SK-N-SH (cell line): ENCODE results near the gene ACTN2. TPM values are rescaled to one million over a fixed set of nuclear protein-coding genes. Genes with fewer than 3 reads are reported as not detected.

Source experiments
- CTCF ChIA-PET: fragments of 300-600, 350-600 bp; formaldehyde crosslinking; extraction: SDS; loops from one replicate; lab custom pipeline; 2021; lab: Yijun Ruan, JAX
- POLR2A ChIA-PET: fragments of 350-600 bp; sonication (Branson Sonifier 250); formaldehyde crosslinking; extraction: SDS; loops from one replicate; lab custom pipeline; 2020; ENCODE audit warnings: antibody characterized with exemption, inconsistent platforms; lab: Yijun Ruan, JAX
- DNase-seq: peaks from one replicate; pipeline ENCODE4 v3.0.0; 2012
- H2AFZ ChIP-seq: fragments of 200-600 bp; sonication (generic); 2 replicates; pipeline ENCODE4 v1.8.1; 2016; ENCODE audit warnings: antibody characterized with exemption, mild to moderate bottlenecking, low read depth
- H3F3A ChIP-seq: fragments of 200-600 bp; sonication (generic); replicated peaks from 2 replicates; pipeline ENCODE3; 2016; ENCODE audit warnings: antibody characterized with exemption, mild to moderate bottlenecking; ENCODE audit not compliant: insufficient read depth
- H3K27ac ChIP-seq, 2 experiments: fragments of 200-500 bp in 1 of 2; fragments of 200-600 bp in 1 of 2; sonication (Bioruptor generic) in 1 of 2; sonication (generic), shearing (Covaris generic) in 1 of 2; 2 replicates each; pipeline versions ENCODE4 v1.5.1 to v1.6.1; 2014 to 2016; ENCODE audit warnings: low read depth in 2 of 2, inconsistent platforms in 1 of 2, low read length in 1 of 2, mild to moderate bottlenecking in 1 of 2, mixed read lengths in 1 of 2
- H3K27me3 ChIP-seq: fragments of 200-600 bp; sonication (generic), shearing (Covaris generic); 2 replicates; pipeline ENCODE4 v1.6.1; 2016; ENCODE audit warnings: mixed run types; ENCODE audit not compliant: insufficient read depth
- H3K36me3 ChIP-seq, 2 experiments: fragments of 200-500 bp in 1 of 2; fragments of 200-600 bp in 1 of 2; sonication (Bioruptor generic) in 1 of 2; sonication (generic) in 1 of 2; replicated peaks in 1 of 2; 2 replicates each; pipeline versions ENCODE3 to v1.5.1; 2014 to 2016; ENCODE audit warnings: low read length in 1 of 2, mild to moderate bottlenecking in 1 of 2; ENCODE audit not compliant: insufficient read depth in 2 of 2, control insufficient read depth in 1 of 2
- H3K4me1 ChIP-seq, 2 experiments: fragments of 200-500 bp in 1 of 2; fragments of 200-600 bp in 1 of 2; sonication (Bioruptor generic) in 1 of 2; sonication (generic), shearing (Covaris generic) in 1 of 2; 2 replicates each; pipeline versions ENCODE4 v1.5.1 to v1.6.1; 2014 to 2016; ENCODE audit warnings: low read depth in 1 of 2, low read length in 1 of 2, mixed run types in 1 of 2; ENCODE audit not compliant: insufficient read depth in 2 of 2, control insufficient read depth in 1 of 2
- H3K4me2 ChIP-seq: fragments of 200-600 bp; sonication (generic), shearing (Covaris generic); 2 replicates; pipeline ENCODE4 v1.6.1; 2017; ENCODE audit warnings: mixed run types
- H3K4me3 ChIP-seq, 2 experiments: fragments of 200-500 bp in 1 of 2; fragments of 200-600 bp in 1 of 2; sonication (Bioruptor generic) in 1 of 2; sonication (generic), shearing (Covaris generic) in 1 of 2; 2 replicates each; pipeline versions ENCODE4 v1.5.1 to v1.8.1; 2014 to 2016; ENCODE audit warnings: low read depth in 2 of 2, inconsistent platforms in 1 of 2, low read length in 1 of 2, mild to moderate bottlenecking in 1 of 2, mixed read lengths in 1 of 2, moderate library complexity in 1 of 2
- H3K79me2 ChIP-seq: fragments of 200-600 bp; sonication (generic); 2 replicates; pipeline ENCODE4 v1.8.1; 2017; ENCODE audit warnings: mild to moderate bottlenecking; ENCODE audit not compliant: insufficient read depth
- H3K9ac ChIP-seq: fragments of 200-600 bp; sonication (generic); 2 replicates; pipeline ENCODE4 v1.6.1; 2017; ENCODE audit warnings: mixed run types
- H3K9me2 ChIP-seq: fragments of 200-600 bp; sonication (generic); 2 replicates; pipeline ENCODE4 v1.6.1; 2017; ENCODE audit warnings: mixed run types
- H3K9me3 ChIP-seq: fragments of 200-600 bp; sonication (generic); 2 replicates; pipeline ENCODE4 v1.6.1; 2017; ENCODE audit warnings: mixed run types, mild to moderate bottlenecking, moderate library complexity
- H4K20me1 ChIP-seq: fragments of 200-600 bp; sonication (generic); 2 replicates; pipeline ENCODE4 v1.6.1; 2017; ENCODE audit warnings: mild to moderate bottlenecking, mixed run types; ENCODE audit not compliant: insufficient read depth
- CHD2 ChIP-seq: fragments of 150-350 bp; IDR thresholded peaks from 2 replicates; pipeline ENCODE4 v1.6.1; 2018; ENCODE audit warnings: low read length; ENCODE audit not compliant: partially characterized antibody
- ELF1 ChIP-seq: IDR thresholded peaks from 2 replicates; pipeline ENCODE4 v1.4.0; 2012
- EZH2phosphoT487 ChIP-seq: fragments of 200-600 bp; sonication (generic); IDR thresholded peaks from 2 replicates; pipeline ENCODE4 v1.6.1; 2017; ENCODE audit warnings: low read depth, mixed run types, mild to moderate bottlenecking, antibody characterized with exemption, moderate library complexity, borderline replicate concordance
- FOXJ3 ChIP-seq: sonication (generic); formaldehyde crosslinking; IDR thresholded peaks from 2 replicates; pipeline ENCODE4 v1.5.1; 2020; ENCODE audit warnings: mild to moderate bottlenecking, missing genetic modification reagents
- FOXM1 ChIP-seq: IDR thresholded peaks from 2 replicates; pipeline ENCODE4 v1.4.0; 2012; ENCODE audit warnings: low read depth, mild to moderate bottlenecking
- GABPA ChIP-seq: IDR thresholded peaks from 2 replicates; pipeline ENCODE4 v1.4.0; 2012; ENCODE audit warnings: low read depth, mild to moderate bottlenecking
- GATA2 ChIP-seq: sonication (generic); formaldehyde crosslinking; IDR thresholded peaks from 2 replicates; pipeline ENCODE4 v1.5.0; 2020; ENCODE audit warnings: mild to moderate bottlenecking, missing genetic modification reagents
- MEF2A ChIP-seq: IDR thresholded peaks from 2 replicates; pipeline ENCODE4 v1.4.0; 2012; ENCODE audit warnings: low read depth, borderline replicate concordance
- MXI1 ChIP-seq: IDR thresholded peaks from 2 replicates; pipeline ENCODE4 v1.6.1; 2012; ENCODE audit warnings: mild to moderate bottlenecking, low read depth, low read length, improper control_type of control experiment
- NFIC ChIP-seq: IDR thresholded peaks from 2 replicates; pipeline ENCODE4 v1.4.0; 2012; ENCODE audit warnings: borderline replicate concordance
- NRF1 ChIP-seq: IDR thresholded peaks from 2 replicates; pipeline ENCODE4 v1.6.1; 2012; ENCODE audit warnings: low read depth, mild to moderate bottlenecking, low read length
- RAD21 ChIP-seq: IDR thresholded peaks from 2 replicates; pipeline ENCODE4 v1.6.1; 2012; ENCODE audit warnings: mild to moderate bottlenecking, low read length
- RXRA ChIP-seq: IDR thresholded peaks from 2 replicates; pipeline ENCODE4 v1.4.0; 2012; ENCODE audit warnings: low read depth, mild to moderate bottlenecking, borderline replicate concordance
- TEAD4 ChIP-seq: IDR thresholded peaks from 2 replicates; pipeline ENCODE4 v1.4.0; 2012; ENCODE audit warnings: mild to moderate bottlenecking, borderline replicate concordance; ENCODE audit not compliant: insufficient read depth
- YY1 ChIP-seq: IDR thresholded peaks from 2 replicates; pipeline ENCODE4 v1.4.0; 2012; ENCODE audit warnings: low read depth, mild to moderate bottlenecking
- WGBS: methylation state at CpG from one replicate; pipeline ENCODE4 v1.1.6; 2017; ENCODE audit warnings: low lambda C conversion rate; 5-methylcytosine and 5-hydroxymethylcytosine counted together
- polyA plus RNA-seq, 3 experiments: library from polyadenylated mRNA; depleted of rRNA; stranded (reverse); fragments of >200 nt; gene quantifications; 2 replicates each; pipeline ENCODE4 v1.2.3, GENCODE V29; 2012
- TF ChIP-seq, protein P1 (sequence below): IDR thresholded peaks from 2 replicates; pipeline ENCODE4 v1.4.0; 2012; ENCODE audit warnings: low read depth
- TF ChIP-seq, protein P2 (sequence below): fragments of 150-350 bp; IDR thresholded peaks from 2 replicates; pipeline ENCODE4 v1.6.1; 2016; ENCODE audit warnings: mild to moderate bottlenecking, low read depth, low read length
- TF ChIP-seq, protein P3 (sequence below): IDR thresholded peaks from 2 replicates; pipeline ENCODE4 v1.4.0; 2012; ENCODE audit warnings: low read depth, borderline replicate concordance
- TF ChIP-seq, protein P4 (sequence below): fragments of 200-600 bp; sonication (generic); IDR thresholded peaks from 2 replicates; pipeline ENCODE4 v1.6.1; 2017; ENCODE audit warnings: antibody characterized with exemption, mild to moderate bottlenecking, moderate library complexity

The ACTN2 gene
- polyA plus RNA-seq, 1 of the 3 experiments (the other 2 are of a cell fraction) = 0.15 TPM

DNA sequence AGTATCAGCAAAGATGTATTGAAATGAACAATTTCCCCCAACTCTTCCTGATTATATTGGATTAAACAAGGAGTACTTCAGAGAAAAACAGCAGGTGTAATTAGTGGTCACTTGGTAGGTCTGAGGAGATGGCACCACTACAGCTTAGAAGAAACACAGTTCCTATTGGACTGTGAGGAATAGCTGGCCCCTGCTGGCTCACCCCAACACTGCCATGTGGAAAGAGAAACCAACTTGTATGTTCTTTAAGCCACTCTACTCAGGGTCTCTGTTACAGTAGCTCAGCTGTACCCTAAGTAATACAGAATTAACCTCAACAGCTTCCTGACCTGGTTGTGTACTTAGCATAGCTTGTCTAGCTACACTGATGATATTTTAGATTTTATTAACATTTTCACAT is 82.3 kb downstream of the ACTN2 start:
- TF ChIP-seq, protein P1, sequence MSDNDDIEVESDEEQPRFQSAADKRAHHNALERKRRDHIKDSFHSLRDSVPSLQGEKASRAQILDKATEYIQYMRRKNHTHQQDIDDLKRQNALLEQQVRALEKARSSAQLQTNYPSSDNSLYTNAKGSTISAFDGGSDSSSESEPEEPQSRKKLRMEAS = no peak
- TF ChIP-seq, protein P2, sequence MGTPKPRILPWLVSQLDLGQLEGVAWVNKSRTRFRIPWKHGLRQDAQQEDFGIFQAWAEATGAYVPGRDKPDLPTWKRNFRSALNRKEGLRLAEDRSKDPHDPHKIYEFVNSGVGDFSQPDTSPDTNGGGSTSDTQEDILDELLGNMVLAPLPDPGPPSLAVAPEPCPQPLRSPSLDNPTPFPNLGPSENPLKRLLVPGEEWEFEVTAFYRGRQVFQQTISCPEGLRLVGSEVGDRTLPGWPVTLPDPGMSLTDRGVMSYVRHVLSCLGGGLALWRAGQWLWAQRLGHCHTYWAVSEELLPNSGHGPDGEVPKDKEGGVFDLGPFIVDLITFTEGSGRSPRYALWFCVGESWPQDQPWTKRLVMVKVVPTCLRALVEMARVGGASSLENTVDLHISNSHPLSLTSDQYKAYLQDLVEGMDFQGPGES = no peak
- TF ChIP-seq RXRA = no peak
- no peak for TF ChIP-seq NRF1
- no peak for TF ChIP-seq FOXM1
- no peak for TF ChIP-seq GATA2
- no peak for TF ChIP-seq NFIC
- TF ChIP-seq, protein P3, sequence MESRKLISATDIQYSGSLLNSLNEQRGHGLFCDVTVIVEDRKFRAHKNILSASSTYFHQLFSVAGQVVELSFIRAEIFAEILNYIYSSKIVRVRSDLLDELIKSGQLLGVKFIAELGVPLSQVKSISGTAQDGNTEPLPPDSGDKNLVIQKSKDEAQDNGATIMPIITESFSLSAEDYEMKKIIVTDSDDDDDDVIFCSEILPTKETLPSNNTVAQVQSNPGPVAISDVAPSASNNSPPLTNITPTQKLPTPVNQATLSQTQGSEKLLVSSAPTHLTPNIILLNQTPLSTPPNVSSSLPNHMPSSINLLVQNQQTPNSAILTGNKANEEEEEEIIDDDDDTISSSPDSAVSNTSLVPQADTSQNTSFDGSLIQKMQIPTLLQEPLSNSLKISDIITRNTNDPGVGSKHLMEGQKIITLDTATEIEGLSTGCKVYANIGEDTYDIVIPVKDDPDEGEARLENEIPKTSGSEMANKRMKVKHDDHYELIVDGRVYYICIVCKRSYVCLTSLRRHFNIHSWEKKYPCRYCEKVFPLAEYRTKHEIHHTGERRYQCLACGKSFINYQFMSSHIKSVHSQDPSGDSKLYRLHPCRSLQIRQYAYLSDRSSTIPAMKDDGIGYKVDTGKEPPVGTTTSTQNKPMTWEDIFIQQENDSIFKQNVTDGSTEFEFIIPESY = no peak
- Histone ChIP-seq H4K20me1 (no peaks in the 10 kb centered on the region), H3K9me2 (no peaks in the 10 kb centered on the region), H3K4me1 (no peaks in the 10 kb centered on the region), H3K4me2 (no peak overlapping the region), H2AFZ (no peak overlapping the region), H3F3A (no peaks in the 10 kb centered on the region), H3K36me3 (no peaks in the 10 kb centered on the region), H3K27me3 (no peaks in the 10 kb centered on the region), H3K79me2 (no peaks in the 10 kb centered on the region), H3K4me3 (no peak overlapping the region), H3K9ac (no peak overlapping the region), H3K27ac (no peak overlapping the region), H3K9me3 (no peaks in the 10 kb centered on the region)
- ChIA-PET CTCF (interaction anchor here (3.4 to 3.7 kb wide), 2 partner anchors 9 to 794 kb away, joined by 9 to 29 read pairs; no protein-coding TSS in a partner anchor), POLR2A (no interaction called here)
- no peak for DNase-seq

DNA sequence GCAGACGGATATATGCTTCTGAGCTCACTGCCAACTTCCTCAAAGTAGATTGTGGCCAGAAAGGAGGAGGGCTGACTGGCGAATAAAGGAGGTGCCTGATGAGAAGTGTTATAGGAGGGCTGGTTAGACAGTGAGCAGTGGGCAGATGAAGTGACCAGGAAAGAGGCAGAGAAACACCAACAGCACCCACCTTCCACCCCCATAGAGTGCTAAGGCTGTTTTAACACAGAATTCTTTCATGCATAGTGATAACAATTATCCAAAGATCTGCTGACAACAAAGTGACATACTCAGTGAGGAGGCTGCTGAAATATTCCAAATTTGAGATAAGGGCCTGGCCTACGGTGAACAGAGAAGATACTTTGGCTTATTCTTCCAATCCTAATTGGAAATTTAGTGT is 87.6 kb downstream of the ACTN2 start:
- DNase-seq = no peak
- Histone ChIP-seq H3K4me3 (no peak overlapping the region), H3K79me2 (no peaks in the 10 kb centered on the region), H3F3A (no peaks in the 10 kb centered on the region), H3K27ac (no peak overlapping the region), H3K9ac (no peak overlapping the region), H3K9me3 (no peaks in the 10 kb centered on the region), H3K9me2 (no peaks in the 10 kb centered on the region), H3K4me1 (no peaks in the 10 kb centered on the region), H3K36me3 (no peaks in the 10 kb centered on the region), H3K27me3 (no peaks in the 10 kb centered on the region), H4K20me1 (no peaks in the 10 kb centered on the region), H3K4me2 (no peak overlapping the region), H2AFZ (no peak overlapping the region)
- CTCF ChIA-PET = no interaction called here
- WGBS = 53% methylated on average over 3 of the region's 3 CpGs
- POLR2A ChIA-PET = no interaction called here
- TF ChIP-seq, protein P3 = no peak
- TF ChIP-seq NFIC = no peak
- TF ChIP-seq ELF1 = no peak
- no peak for TF ChIP-seq GABPA
- TF ChIP-seq, protein P2 = no peak
- TF ChIP-seq, protein P1 = no peak
- no peak for TF ChIP-seq FOXJ3 (CRISPR knock-in tag)
- TF ChIP-seq, protein P4, sequence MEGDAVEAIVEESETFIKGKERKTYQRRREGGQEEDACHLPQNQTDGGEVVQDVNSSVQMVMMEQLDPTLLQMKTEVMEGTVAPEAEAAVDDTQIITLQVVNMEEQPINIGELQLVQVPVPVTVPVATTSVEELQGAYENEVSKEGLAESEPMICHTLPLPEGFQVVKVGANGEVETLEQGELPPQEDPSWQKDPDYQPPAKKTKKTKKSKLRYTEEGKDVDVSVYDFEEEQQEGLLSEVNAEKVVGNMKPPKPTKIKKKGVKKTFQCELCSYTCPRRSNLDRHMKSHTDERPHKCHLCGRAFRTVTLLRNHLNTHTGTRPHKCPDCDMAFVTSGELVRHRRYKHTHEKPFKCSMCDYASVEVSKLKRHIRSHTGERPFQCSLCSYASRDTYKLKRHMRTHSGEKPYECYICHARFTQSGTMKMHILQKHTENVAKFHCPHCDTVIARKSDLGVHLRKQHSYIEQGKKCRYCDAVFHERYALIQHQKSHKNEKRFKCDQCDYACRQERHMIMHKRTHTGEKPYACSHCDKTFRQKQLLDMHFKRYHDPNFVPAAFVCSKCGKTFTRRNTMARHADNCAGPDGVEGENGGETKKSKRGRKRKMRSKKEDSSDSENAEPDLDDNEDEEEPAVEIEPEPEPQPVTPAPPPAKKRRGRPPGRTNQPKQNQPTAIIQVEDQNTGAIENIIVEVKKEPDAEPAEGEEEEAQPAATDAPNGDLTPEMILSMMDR = no peak
- TF ChIP-seq RXRA = no peak
- TF ChIP-seq MXI1 = no peak
- no peak for TF ChIP-seq YY1
- TF ChIP-seq TEAD4 = no peak
- no peak for TF ChIP-seq CHD2
- no peak for TF ChIP-seq EZH2phosphoT487
- no peak for TF ChIP-seq RAD21
- TF ChIP-seq MEF2A = no peak
